Measurements from ENCODE around the gene UIMC1.

UIMC1 gene

GRCh38 chr5:177035976-177036375 lies 29.4 kb upstream of the UIMC1 start:
- peaks cover 5% of the 10 kb centered on the region for H3K4me1 ChIP-seq (ENCODE audit: control insufficient read depth, insufficient read depth, low read length)
- H3K36me3 ChIP-seq (ENCODE audit: control insufficient read depth, insufficient read depth, low read length, severe bottlenecking): peaks cover 4% of the 10 kb centered on the region
- no peak overlapping the region for H3K4me3 ChIP-seq (ENCODE audit: low read length)
- H3K9ac ChIP-seq (ENCODE audit: low read length): no peak overlapping the region
- DNase-seq (ENCODE audit: low read depth): no peak
- no peaks in the 10 kb centered on the region for H3K27me3 ChIP-seq (replicated peaks; ENCODE audit: control insufficient read depth, insufficient read depth, low read length)
- H3K9me3 ChIP-seq (ENCODE audit: control insufficient read depth, low read length): no peaks in the 10 kb centered on the region

DNA sequence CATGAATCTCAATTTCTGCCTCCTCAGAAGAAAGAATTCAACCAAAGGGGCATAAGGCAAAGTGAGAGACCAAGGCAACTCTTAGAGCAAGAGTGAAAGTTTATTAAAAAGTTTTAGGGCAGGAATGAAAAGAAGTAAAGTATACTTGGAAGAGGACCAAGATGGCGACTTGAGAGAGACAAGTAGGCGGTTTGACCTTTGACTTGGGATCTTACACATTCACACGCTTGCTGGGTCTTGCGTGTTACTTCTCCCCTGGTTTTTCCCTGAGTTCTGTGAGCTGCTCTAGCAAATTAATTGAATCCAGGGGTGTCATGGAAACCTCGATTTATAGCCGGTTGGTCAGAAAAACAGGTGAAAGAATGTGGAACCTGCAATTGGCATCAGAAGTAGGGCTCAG lies 22.9 kb upstream of the UIMC1 start:
- Histone ChIP-seq H3K9ac (ENCODE audit: low read length) (no peak overlapping the region), H3K4me1 (ENCODE audit: control insufficient read depth, insufficient read depth, low read length) (peaks cover 6% of the 10 kb centered on the region), H3K27me3 (replicated peaks; ENCODE audit: control insufficient read depth, insufficient read depth, low read length) (no peaks in the 10 kb centered on the region), H3K4me3 (ENCODE audit: low read length) (no peak overlapping the region), H3K9me3 (ENCODE audit: control insufficient read depth, low read length) (no peaks in the 10 kb centered on the region), H3K36me3 (ENCODE audit: control insufficient read depth, insufficient read depth, low read length, severe bottlenecking) (peaks cover 12% of the 10 kb centered on the region)
- no peak for DNase-seq (ENCODE audit: low read depth)

GRCh38 chr5:177027665-177028064 lies 21.1 kb upstream of the UIMC1 start:
- Histone ChIP-seq H3K27me3 (replicated peaks; ENCODE audit: control insufficient read depth, insufficient read depth, low read length) (no peaks in the 10 kb centered on the region), H3K4me1 (ENCODE audit: control insufficient read depth, insufficient read depth, low read length) (peaks cover 11% of the 10 kb centered on the region), H3K9me3 (ENCODE audit: control insufficient read depth, low read length) (no peaks in the 10 kb centered on the region), H3K9ac (ENCODE audit: low read length) (no peak overlapping the region), H3K4me3 (ENCODE audit: low read length) (no peak overlapping the region), H3K36me3 (ENCODE audit: control insufficient read depth, insufficient read depth, low read length, severe bottlenecking) (peaks cover 8% of the 10 kb centered on the region)
- DNase-seq (ENCODE audit: low read depth): no peak

DNA sequence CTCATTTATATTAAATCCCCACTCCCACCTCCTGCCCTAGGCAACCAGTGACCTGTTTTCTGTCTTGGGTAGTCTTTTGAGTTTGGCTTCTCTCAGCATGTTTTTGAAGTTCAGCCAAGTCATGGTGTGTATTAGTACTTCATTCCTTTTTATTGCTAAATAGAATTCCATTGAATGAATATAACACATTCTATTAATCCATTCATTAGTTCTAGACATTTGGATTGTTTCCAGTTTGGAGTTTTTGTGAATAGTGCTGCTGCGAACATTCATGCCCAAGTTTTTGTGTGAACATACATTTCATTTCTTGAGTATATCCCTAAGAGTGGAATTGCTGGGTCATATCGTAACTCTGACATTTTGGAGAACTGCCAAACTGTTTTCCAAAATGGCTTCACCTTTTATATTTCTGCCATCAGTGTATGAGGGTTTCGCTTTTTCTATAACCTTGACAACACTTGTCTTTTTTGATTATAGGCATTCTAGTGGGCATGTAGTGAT lies 18.6 kb upstream of the UIMC1 start:
- Histone ChIP-seq H3K36me3 (ENCODE audit: control insufficient read depth, insufficient read depth, low read length, severe bottlenecking) (peaks cover 8% of the 10 kb centered on the region), H3K9ac (ENCODE audit: low read length) (no peak overlapping the region), H3K27me3 (replicated peaks; ENCODE audit: control insufficient read depth, insufficient read depth, low read length) (no peaks in the 10 kb centered on the region), H3K4me3 (ENCODE audit: low read length) (no peak overlapping the region), H3K4me1 (ENCODE audit: control insufficient read depth, insufficient read depth, low read length) (peaks cover 11% of the 10 kb centered on the region), H3K9me3 (ENCODE audit: control insufficient read depth, low read length) (no peaks in the 10 kb centered on the region)
- DNase-seq (ENCODE audit: low read depth): no peak

- no peak overlapping the region for H3K4me3 ChIP-seq (ENCODE audit: low read length)
- no peak for DNase-seq (ENCODE audit: low read depth)
- H3K27me3 ChIP-seq (replicated peaks; ENCODE audit: control insufficient read depth, insufficient read depth, low read length): no peaks in the 10 kb centered on the region
- H3K9me3 ChIP-seq (ENCODE audit: control insufficient read depth, low read length): no peaks in the 10 kb centered on the region
- H3K9ac ChIP-seq (ENCODE audit: low read length): no peak overlapping the region
- H3K4me1 ChIP-seq (ENCODE audit: control insufficient read depth, insufficient read depth, low read length): peaks cover 11% of the 10 kb centered on the region
- H3K36me3 ChIP-seq (ENCODE audit: control insufficient read depth, insufficient read depth, low read length, severe bottlenecking): peaks cover 7% of the 10 kb centered on the region
Observed at GRCh38 chr5:177024559-177024958, 18.0 kb upstream of the UIMC1 start.

DNA sequence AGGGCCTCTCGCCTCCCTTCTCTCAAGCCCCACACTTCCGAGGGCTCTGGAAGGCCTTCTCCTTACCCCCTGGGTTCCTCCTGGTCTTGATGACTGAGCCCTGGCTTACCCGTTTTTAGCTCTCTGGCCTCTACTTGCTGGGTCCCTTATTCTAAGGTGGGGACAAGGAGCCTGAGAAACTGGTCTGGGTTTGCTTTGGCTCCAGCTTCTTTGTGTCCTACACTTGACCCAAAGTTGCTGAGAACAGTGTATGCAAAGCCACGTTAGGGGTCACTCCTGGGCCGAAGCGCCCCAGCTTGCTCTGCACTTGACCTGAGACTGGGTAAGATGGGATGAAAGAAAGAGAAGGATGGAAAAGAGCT lies 16.7 kb upstream of the UIMC1 start:
- H3K36me3 ChIP-seq (ENCODE audit: control insufficient read depth, insufficient read depth, low read length, severe bottlenecking): no peaks in the 10 kb centered on the region
- peak overlapping the region; percentile 91 for H3K4me3 ChIP-seq (ENCODE audit: low read length)
- DNase-seq (ENCODE audit: low read depth): no peak

GRCh38 chr5:177022386-177023302 lies 16.1 kb upstream of the UIMC1 start, which contains the start of gene ZNF346:
TSS of gene ZNF346 (plus strand) at chr5:177022696. CDS start at chr5:177022739, 43 bp downstream.
- Histone ChIP-seq H3K9me3 (ENCODE audit: control insufficient read depth, low read length) (no peaks in the 10 kb centered on the region), H3K36me3 (ENCODE audit: control insufficient read depth, insufficient read depth, low read length, severe bottlenecking) (no peaks in the 10 kb centered on the region), H3K9ac (ENCODE audit: low read length) (peak within 1 kb of the TSS; percentile 98), H3K27me3 (replicated peaks; ENCODE audit: control insufficient read depth, insufficient read depth, low read length) (no peaks in the 10 kb centered on the region), H3K4me1 (ENCODE audit: control insufficient read depth, insufficient read depth, low read length) (peaks cover 11% of the 10 kb centered on the region), H3K4me3 (ENCODE audit: low read length) (peak within 1 kb of the TSS; percentile 91)
- peak; percentile 98 for DNase-seq (ENCODE audit: low read depth)

More for the DNA sequence above, 16.7 kb upstream of the UIMC1 start:
- peak overlapping the region; percentile 98 for H3K9ac ChIP-seq (ENCODE audit: low read length)
- H3K27me3 ChIP-seq (replicated peaks; ENCODE audit: control insufficient read depth, insufficient read depth, low read length): no peaks in the 10 kb centered on the region
- H3K4me1 ChIP-seq (ENCODE audit: control insufficient read depth, insufficient read depth, low read length): peaks cover 11% of the 10 kb centered on the region
- no peaks in the 10 kb centered on the region for H3K9me3 ChIP-seq (ENCODE audit: control insufficient read depth, low read length)

- no peaks in the 10 kb centered on the region for H3K36me3 ChIP-seq (ENCODE audit: control insufficient read depth, insufficient read depth, low read length, severe bottlenecking)
- no peaks in the 10 kb centered on the region for H3K9me3 ChIP-seq (ENCODE audit: control insufficient read depth, low read length)
Observed at GRCh38 chr5:177020033-177020432, 13.5 kb upstream of the UIMC1 start.

GRCh38 chr5:177018341-177018740 lies 11.8 kb upstream of the UIMC1 start:
- DNase-seq (ENCODE audit: low read depth): no peak
- Histone ChIP-seq H3K36me3 (ENCODE audit: control insufficient read depth, insufficient read depth, low read length, severe bottlenecking) (no peaks in the 10 kb centered on the region), H3K4me1 (ENCODE audit: control insufficient read depth, insufficient read depth, low read length) (peaks cover 8% of the 10 kb centered on the region), H3K27me3 (replicated peaks; ENCODE audit: control insufficient read depth, insufficient read depth, low read length) (no peaks in the 10 kb centered on the region), H3K4me3 (ENCODE audit: low read length) (no peak overlapping the region), H3K9ac (ENCODE audit: low read length) (no peak overlapping the region), H3K9me3 (ENCODE audit: control insufficient read depth, low read length) (no peaks in the 10 kb centered on the region)

More at GRCh38 chr5:177020033-177020432, 13.5 kb upstream of the UIMC1 start:
- Histone ChIP-seq H3K9ac (ENCODE audit: low read length) (no peak overlapping the region), H3K4me3 (ENCODE audit: low read length) (no peak overlapping the region), H3K4me1 (ENCODE audit: control insufficient read depth, insufficient read depth, low read length) (peaks cover 9% of the 10 kb centered on the region), H3K27me3 (replicated peaks; ENCODE audit: control insufficient read depth, insufficient read depth, low read length) (no peaks in the 10 kb centered on the region)
- no peak for DNase-seq (ENCODE audit: low read depth)

DNA sequence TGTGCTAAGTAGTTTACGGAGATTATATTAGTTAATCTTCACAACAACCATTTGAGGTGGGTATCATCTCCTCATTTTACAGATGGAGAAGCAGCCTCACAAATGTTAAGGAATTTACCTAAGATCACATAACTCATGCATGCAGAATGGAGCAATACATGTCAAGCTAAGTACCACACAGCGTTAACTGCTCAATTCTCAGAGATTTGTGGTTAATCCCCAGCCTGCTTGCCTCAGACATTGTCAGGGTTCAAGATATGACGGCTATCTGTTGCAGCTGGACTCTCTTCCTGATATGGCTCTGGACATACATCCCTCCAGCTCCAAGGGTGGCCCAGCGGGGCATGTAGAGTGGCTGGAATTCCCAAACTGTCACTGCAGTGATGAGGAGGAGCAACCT lies 8.6 kb upstream of the UIMC1 start:
- Histone ChIP-seq H3K9ac (ENCODE audit: low read length) (no peak overlapping the region), H3K4me3 (ENCODE audit: low read length) (no peak overlapping the region), H3K27me3 (replicated peaks; ENCODE audit: control insufficient read depth, insufficient read depth, low read length) (no peaks in the 10 kb centered on the region), H3K36me3 (ENCODE audit: control insufficient read depth, insufficient read depth, low read length, severe bottlenecking) (no peaks in the 10 kb centered on the region), H3K9me3 (ENCODE audit: control insufficient read depth, low read length) (no peaks in the 10 kb centered on the region), H3K4me1 (ENCODE audit: control insufficient read depth, insufficient read depth, low read length) (peaks cover 6% of the 10 kb centered on the region)
- DNase-seq (ENCODE audit: low read depth): no peak

- Histone ChIP-seq H3K9me3 (ENCODE audit: control insufficient read depth, low read length) (no peaks in the 10 kb centered on the region), H3K27me3 (replicated peaks; ENCODE audit: control insufficient read depth, insufficient read depth, low read length) (no peaks in the 10 kb centered on the region), H3K36me3 (ENCODE audit: control insufficient read depth, insufficient read depth, low read length, severe bottlenecking) (no peaks in the 10 kb centered on the region), H3K4me1 (ENCODE audit: control insufficient read depth, insufficient read depth, low read length) (peaks cover 9% of the 10 kb centered on the region), H3K9ac (ENCODE audit: low read length) (no peak overlapping the region), H3K4me3 (ENCODE audit: low read length) (no peak overlapping the region)
- DNase-seq (ENCODE audit: low read depth): no peak
Observed at GRCh38 chr5:177010153-177010552, 3.6 kb upstream of the UIMC1 start.

Data from adipocyte (in vitro differentiated cells).